Measurements from ENCODE around the gene AURKA.

The AURKA gene

DNA sequence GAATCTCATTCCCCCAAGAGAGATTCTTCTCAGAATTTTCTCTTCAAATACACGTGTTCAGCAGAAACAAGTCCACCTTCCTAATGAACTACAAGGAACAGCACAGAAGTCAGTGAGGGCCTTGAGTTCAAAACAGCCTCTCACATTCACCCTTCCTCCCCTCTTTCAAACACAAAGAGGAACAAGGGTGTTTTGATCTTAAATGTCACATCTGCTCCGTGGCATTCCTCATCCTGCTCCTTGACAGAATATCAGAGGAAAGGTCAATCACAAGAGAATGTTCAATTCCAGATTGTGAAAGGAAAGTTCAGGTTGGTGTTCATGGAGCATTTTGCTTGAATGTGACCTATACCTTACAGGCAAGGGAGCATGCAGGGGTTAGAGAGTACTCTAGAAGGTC lies 68.8 kb downstream of the AURKA start:
- H3K27ac ChIP-seq: no peak overlapping the region
- no peak for TF ChIP-seq CTCF (conservative IDR thresholded peaks at IDR 0.05)

- no peak overlapping the region for H3K27ac ChIP-seq
- TF ChIP-seq CTCF (conservative IDR thresholded peaks at IDR 0.05): no peak
Observed at GRCh38 chr20:56322681-56323080, 69.3 kb downstream of the AURKA start.
